Smooth muscle cell (in vitro differentiated cells): ENCODE measurements around the gene PLS1. TPM values are rescaled to one million over a fixed set of nuclear protein-coding genes. Genes with fewer than 3 reads are reported as not detected.
A peak's percentile ranks its signal among the peaks of the same experiment; 100 is the strongest.

Source experiments
- DNase-seq: peaks from one replicate; lab custom pipeline; 2025; ENCODE audit not compliant: unreplicated experiment; lab: John Stamatoyannopoulos, UW
- H2AFZ ChIP-seq: fragments of 200-600 bp; sonication (generic); 2 replicates; pipeline ENCODE4 v1.6.0; 2016; ENCODE audit warnings: antibody characterized with exemption, low read depth, mild to moderate bottlenecking
- H3F3A ChIP-seq: fragments of 200-600 bp; sonication (generic); 2 replicates; pipeline ENCODE4 v1.6.0; 2017; ENCODE audit warnings: antibody characterized with exemption, low read depth
- H3K27ac ChIP-seq: fragments of 200-600 bp; sonication (generic); 2 replicates; pipeline ENCODE4 v1.5.1; 2016; ENCODE audit warnings: low read depth, mild to moderate bottlenecking
- H3K27me3 ChIP-seq: fragments of 200-600 bp; sonication (generic); 2 replicates; pipeline ENCODE4 v1.6.1; 2016; ENCODE audit warnings: low read depth, mild to moderate bottlenecking
- H3K36me3 ChIP-seq: fragments of 200-600 bp; sonication (generic); 2 replicates; pipeline ENCODE4 v1.5.1; 2016; ENCODE audit warnings: low read depth
- H3K4me1 ChIP-seq: fragments of 200-600 bp; sonication (generic); 2 replicates; pipeline ENCODE4 v1.5.1; 2016; ENCODE audit warnings: low read depth
- H3K4me2 ChIP-seq: fragments of 200-600 bp; sonication (generic); 2 replicates; pipeline ENCODE4 v1.6.0; 2016; ENCODE audit warnings: mild to moderate bottlenecking
- H3K4me3 ChIP-seq: fragments of 200-600 bp; sonication (generic); 2 replicates; pipeline ENCODE4 v1.5.1; 2016; ENCODE audit warnings: mild to moderate bottlenecking
- H3K79me2 ChIP-seq: fragments of 200-600 bp; sonication (generic); 2 replicates; pipeline ENCODE4 v1.6.0; 2016; ENCODE audit warnings: low read depth, mild to moderate bottlenecking
- H3K9ac ChIP-seq: fragments of 200-600 bp; sonication (generic); 2 replicates; pipeline ENCODE4 v1.6.0; 2016; ENCODE audit warnings: low read depth
- H3K9me3 ChIP-seq: fragments of 200-600 bp; sonication (generic); replicated peaks from 2 replicates; pipeline ENCODE4 v1.5.1; 2016; ENCODE audit warnings: low read depth
- H4K20me1 ChIP-seq: fragments of 200-600 bp; sonication (generic); 2 replicates; pipeline ENCODE4 v1.6.0; 2016; ENCODE audit warnings: low read depth
- CTCF ChIP-seq: fragments of 200-600 bp; sonication (generic); IDR thresholded peaks from 2 replicates; pipeline ENCODE4 v1.5.1; 2017; ENCODE audit warnings: borderline replicate concordance, mild to moderate bottlenecking, antibody characterized with exemption; ENCODE audit not compliant: insufficient read depth, poor library complexity, severe bottlenecking
- WGBS: methylation state at CpG from one replicate; pipeline ENCODE4 v1.1.7; 2016; ENCODE audit warnings: low lambda C conversion rate; 5-methylcytosine and 5-hydroxymethylcytosine counted together
- polyA plus RNA-seq: library from polyadenylated mRNA; unstranded; fragments of >200 nt; fragmentation: Nextera tagmentation; extraction: Ambion mirVana; gene quantifications from 2 replicates; pipeline ENCODE4 v1.2.1, GENCODE V29; 2016
- total RNA-seq: library from RNA; depleted of rRNA; stranded (reverse); fragments of >200 nt; gene quantifications from 2 replicates; pipeline ENCODE4 v1.2.3, GENCODE V29; 2014

The PLS1 gene
- total and polyA plus RNA-seq, 2 experiments from 2014 or later = 1.9 to 3.1 TPM

DNA sequence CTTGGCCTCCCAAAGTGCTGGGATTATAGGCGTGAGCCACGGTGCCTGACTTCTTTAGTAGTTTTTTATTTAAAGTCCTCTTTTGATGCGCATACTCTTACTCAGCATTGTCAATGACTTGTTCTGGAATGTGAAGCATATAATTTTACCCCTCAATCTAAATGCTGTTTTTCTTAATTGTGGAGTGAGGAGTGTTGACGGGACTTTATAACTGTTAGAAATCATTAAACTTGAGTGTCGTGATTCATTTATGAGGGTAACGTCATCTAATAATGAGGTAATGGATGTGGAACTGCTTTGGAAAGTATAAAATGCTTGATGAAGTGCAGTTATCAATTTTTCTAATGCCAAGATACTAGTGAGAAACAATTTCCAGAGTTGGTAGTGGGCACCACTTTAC is 48.3 kb downstream of the PLS1 start:
- Histone ChIP-seq H3K36me3 (no peaks in the 10 kb centered on the region), H3K9ac (no peak overlapping the region), H2AFZ (no peak overlapping the region), H4K20me1 (no peaks in the 10 kb centered on the region), H3K9me3 (no peaks in the 10 kb centered on the region), H3K4me1 (no peaks in the 10 kb centered on the region), H3K79me2 (no peaks in the 10 kb centered on the region), H3K4me2 (no peak overlapping the region), H3K27ac (no peak overlapping the region), H3F3A (peaks cover 3% of the 10 kb centered on the region), H3K27me3 (no peaks in the 10 kb centered on the region), H3K4me3 (no peak overlapping the region)
- WGBS = 82% methylated on average over 6 of the region's 6 CpGs
- no peak for TF ChIP-seq CTCF
- DNase-seq = no peak

DNA sequence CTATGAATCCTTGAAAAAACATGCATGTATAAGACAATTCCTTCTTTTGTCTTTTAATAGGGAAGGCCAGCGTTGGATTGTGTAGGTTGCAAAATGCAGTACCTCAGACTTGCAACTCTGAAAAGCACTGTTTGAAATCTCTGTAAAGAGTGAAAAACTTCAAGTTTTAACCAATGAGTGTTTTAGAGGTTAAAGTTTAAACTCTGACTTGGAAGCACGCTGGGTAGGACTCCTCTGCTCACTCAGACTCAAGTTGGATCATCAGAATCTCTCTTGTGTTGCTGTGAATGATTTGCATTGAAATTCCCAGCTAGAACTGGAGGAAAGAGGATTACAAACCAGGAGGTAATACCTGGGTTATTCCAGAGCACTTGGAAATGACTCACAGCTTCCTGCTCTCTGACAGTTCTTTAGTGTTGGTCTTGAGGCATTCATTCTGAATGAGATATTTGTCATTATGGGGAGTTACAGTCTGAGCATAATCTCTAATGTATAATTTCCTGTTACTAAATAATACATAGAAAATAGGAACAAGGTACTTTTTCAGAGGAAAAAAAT is 49.1 kb downstream of the PLS1 start:
- Histone ChIP-seq H4K20me1 (no peaks in the 10 kb centered on the region), H3K36me3 (no peaks in the 10 kb centered on the region), H3K4me2 (no peak overlapping the region), H2AFZ (no peak overlapping the region), H3K4me3 (no peak overlapping the region), H3K9me3 (no peaks in the 10 kb centered on the region), H3K9ac (no peak overlapping the region), H3K27ac (peak overlapping the region; percentile 8), H3K27me3 (no peaks in the 10 kb centered on the region), H3F3A (peaks cover 3% of the 10 kb centered on the region), H3K4me1 (no peaks in the 10 kb centered on the region), H3K79me2 (no peaks in the 10 kb centered on the region)
- DNase-seq = no peak
- TF ChIP-seq CTCF = no peak
- WGBS = 56% methylated on average over 2 of the region's 2 CpGs

DNA sequence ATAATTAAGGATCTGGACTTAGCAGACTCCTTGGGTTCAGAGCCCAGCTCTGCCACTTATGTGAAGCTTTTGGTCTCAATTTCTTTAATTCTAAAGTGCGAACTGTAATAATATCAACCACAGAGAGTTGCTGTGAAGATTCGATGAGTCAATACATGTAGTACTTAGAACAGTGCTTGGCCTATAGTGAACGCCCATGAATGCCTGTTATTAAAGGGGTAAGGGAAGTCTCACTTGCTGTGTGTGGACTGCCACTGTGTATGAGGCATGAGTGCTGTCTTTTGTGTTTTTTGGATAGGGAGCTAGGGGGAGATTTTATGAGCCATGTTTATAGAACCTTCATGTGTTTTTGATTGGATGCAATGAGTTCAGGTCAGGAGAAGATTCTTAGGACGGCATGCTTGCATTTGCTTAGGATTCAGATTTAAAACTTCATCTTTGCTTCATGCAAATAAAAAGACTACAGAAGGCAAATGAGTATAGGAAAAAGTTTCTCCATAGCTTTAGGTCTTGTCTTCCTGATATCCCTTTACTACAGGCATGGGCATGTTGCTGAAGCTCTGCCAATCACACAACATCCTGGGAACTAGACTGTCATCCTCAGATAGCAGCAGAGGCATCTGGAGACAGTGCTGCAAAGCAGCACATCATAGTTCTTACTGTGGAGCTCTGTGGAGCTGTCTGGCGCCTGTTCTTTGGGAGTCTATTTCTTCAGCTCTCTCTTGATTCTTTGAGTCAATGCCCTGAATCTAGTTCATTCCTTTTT is 50.0 kb downstream of the PLS1 start:
- no peaks in the 10 kb centered on the region for H3K79me2 ChIP-seq
- peaks cover 3% of the 10 kb centered on the region for H3F3A ChIP-seq
- no peak overlapping the region for H3K9ac ChIP-seq
- H4K20me1 ChIP-seq = no peaks in the 10 kb centered on the region
- 92% methylated on average over 5 of the region's 5 CpGs for WGBS
- H3K4me3 ChIP-seq = no peak overlapping the region
- H3K4me2 ChIP-seq = no peak overlapping the region
- no peak for DNase-seq
- no peaks in the 10 kb centered on the region for H3K27me3 ChIP-seq
- no peaks in the 10 kb centered on the region for H3K36me3 ChIP-seq
- H3K9me3 ChIP-seq = no peaks in the 10 kb centered on the region
- H3K27ac ChIP-seq = no peak overlapping the region
- no peaks in the 10 kb centered on the region for H3K4me1 ChIP-seq
- no peak for TF ChIP-seq CTCF
- no peak overlapping the region for H2AFZ ChIP-seq

GRCh38 chr3:142647856-142648255 is 51.7 kb downstream of the PLS1 start:
- no peak overlapping the region for H3K4me3 ChIP-seq
- TF ChIP-seq CTCF = no peak
- H4K20me1 ChIP-seq = no peaks in the 10 kb centered on the region
- no peak overlapping the region for H3K9ac ChIP-seq
- no peak for DNase-seq
- H3K4me2 ChIP-seq = no peak overlapping the region
- no peaks in the 10 kb centered on the region for H3K27me3 ChIP-seq
- 94% methylated on average over 1 of the region's 1 CpG for WGBS
- no peak overlapping the region for H2AFZ ChIP-seq
- H3K27ac ChIP-seq = no peak overlapping the region
- H3K79me2 ChIP-seq = no peaks in the 10 kb centered on the region
- H3K9me3 ChIP-seq = no peaks in the 10 kb centered on the region
- peaks cover 3% of the 10 kb centered on the region for H3F3A ChIP-seq
- no peaks in the 10 kb centered on the region for H3K36me3 ChIP-seq
- H3K4me1 ChIP-seq = no peaks in the 10 kb centered on the region
